SW480 (cell line): ENCODE measurements around the gene ATXN2.

Experiments
- DNase-seq: peaks from one replicate; pipeline ENCODE4 v3.0.0-alpha.2; 2016; ENCODE audit warnings: low spot score

Gene ATXN2

GRCh38 chr12:111418594-111418880, 180.6 kb downstream of the ATXN2 start:
- no peak for DNase-seq

DNA sequence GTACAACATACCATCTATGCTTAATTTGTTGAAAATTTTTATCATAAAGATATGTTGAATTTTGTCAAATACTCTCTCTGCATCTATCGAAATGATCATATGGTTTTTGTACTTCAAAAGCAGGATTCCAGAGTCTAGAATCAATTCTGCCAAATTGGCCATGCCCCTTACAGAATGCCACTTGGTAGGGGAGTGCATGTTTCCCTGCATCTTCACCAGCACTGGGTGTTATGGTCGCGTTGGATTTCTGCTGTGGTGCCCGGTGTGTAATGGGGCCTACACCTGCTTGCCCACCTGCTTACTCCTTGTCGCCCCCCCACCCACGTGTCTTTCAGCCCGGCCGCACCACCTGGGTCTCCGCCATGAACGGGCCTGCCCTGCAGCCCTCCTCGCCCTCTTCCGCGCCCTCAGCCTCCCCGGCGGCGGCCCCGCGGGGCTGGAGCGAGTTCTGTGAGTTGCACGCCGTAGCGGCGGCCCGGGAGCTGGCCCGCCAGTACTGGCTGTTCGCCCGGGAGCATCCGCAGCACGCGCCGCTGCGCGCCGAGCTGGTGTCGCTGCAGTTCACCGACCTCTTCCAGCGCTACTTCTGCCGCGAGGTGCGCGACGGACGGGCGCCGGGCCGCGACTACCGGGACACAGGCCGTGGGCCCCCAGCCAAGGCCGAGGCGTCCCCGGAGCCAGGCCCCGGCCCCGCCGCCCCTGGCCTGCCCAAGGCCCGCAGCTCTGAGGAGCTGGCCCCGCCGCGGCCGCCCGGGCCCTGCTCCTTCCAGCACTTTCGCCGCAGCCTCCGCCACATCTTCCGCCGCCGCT, 181.1 kb downstream of the ATXN2 start:
- no peak for DNase-seq

DNA sequence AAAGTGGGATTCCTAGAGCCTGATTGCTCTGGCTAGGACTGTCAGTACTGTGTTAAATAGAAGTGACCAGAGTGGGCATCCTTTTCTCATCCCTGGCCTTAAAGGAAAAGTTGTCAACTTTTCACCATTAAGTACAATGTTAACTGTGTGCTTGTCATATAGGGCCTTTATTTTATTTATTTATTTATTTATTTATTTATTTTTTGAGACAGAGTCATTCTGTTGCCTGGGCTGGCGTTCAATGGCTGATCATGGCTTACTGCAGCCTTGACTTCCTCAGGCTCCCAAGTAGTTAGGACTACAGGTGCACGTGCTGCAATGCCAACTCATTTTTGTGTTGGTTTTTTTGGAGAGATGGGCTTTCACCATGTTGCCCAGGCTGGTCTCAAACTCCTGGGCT, 181.8 kb downstream of the ATXN2 start:
- DNase-seq = no peak

- no peak for DNase-seq
Observed at GRCh38 chr12:111414711-111415252, 184.3 kb downstream of the ATXN2 start.

- peak; percentile 76 for DNase-seq
Observed at GRCh38 chr12:111413442-111414086, 185.6 kb downstream of the ATXN2 start.

- no peak for DNase-seq
Observed at GRCh38 chr12:111412830-111413441, 186.2 kb downstream of the ATXN2 start.

DNA sequence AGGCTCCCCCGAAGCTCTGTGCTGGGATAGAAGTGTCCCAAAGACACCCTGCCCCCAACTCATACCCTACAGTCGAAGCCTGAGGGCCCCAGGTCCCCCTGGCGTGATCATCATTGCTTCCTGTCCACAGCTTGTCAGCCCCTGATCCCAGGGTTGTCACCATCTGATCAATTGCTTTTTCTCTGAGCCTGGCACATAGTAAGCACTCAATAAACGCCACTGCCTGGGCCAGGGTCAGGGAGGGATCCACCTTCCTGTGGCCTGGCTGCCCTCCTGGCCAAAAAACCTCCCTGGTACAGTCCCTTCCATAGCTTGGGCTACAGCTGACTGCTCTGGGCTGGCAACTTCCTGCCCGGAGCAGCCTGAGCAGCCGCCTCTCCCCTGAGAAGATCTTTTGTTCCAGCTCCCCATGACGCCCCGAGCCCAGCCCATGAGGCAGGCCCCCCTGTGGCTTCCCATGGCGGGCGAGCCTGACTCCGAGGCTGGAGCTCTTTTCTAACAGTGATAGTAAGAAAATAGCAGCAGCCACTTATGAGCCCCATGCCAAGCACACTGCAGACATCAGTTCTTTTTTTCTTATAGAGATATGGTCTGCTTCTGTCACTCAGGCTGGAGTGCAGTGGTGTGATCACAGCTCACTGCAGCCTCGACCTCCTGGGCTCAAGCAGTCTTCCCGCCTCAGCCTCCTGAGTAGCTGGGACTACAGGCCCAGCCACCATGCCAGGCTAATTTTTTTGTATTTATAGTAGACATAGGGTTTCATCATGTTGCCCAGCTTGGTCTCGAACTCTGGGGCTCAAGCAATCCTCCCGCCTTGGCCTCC, 186.9 kb downstream of the ATXN2 start:
- no peak for DNase-seq

DNA sequence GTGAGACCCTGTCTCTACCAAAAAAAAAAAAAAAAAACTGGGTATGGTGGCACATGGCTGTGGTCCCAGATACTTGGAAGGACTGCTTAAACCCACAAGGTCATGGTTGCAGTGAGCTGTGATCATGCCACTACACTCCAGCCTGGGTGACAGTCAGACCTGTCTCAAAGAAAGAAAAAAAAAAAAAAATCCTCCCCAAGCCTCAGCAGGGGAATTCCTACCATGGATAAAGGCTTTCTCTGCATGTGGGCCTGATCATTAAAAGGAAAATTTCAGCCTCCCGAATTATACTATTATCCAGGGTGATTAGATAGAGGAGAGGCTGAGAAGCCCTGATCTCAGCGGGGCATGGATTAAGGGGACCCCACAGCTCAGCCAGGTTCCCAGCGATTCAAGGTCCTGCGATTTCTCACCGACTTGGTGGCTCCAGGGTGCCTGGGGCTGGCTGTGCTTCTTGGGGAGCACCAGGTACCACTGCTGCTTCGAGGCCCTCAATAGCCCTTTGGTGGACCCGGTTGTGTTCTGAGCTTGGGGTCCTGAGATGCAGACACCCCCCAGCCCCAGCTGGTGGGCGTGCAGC, 187.8 kb downstream of the ATXN2 start:
- DNase-seq = no peak

- no peak for DNase-seq
Observed at GRCh38 chr12:111410431-111411184, 188.5 kb downstream of the ATXN2 start.

DNA sequence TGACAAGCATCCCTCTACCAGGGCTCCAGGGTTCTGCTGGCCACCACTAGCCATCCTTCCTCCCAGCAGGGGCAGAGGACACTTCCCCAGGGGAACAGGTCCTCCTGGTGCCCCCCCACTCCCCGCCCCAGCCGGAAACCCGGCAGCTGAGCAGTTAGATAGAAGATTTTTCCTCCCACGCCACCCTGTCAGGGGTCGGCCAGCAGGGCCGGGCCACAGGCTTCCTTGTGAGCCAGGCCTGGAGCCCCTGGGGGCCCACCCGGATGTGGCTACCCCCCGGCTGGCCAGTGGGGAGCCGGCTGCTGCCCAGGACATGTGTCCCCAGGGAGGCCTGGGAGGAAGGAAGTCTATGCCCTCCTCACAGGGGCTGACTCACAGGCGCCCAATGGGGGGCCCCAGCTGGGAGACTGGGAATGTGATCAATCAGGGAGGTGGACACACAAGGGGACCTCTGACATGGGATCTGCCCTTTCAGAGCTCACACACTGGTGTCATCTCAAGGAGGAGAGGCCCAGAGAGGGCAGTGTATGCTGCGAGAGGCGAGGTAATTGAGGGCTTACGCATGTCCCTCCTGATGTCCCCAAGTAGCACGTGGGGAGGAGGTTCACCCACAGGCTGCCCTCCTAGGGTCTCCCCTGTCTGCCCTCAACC, 189.2 kb downstream of the ATXN2 start:
- peak; percentile 35 for DNase-seq

GRCh38 chr12:111409403-111409779, 189.7 kb downstream of the ATXN2 start:
- no peak for DNase-seq

DNA sequence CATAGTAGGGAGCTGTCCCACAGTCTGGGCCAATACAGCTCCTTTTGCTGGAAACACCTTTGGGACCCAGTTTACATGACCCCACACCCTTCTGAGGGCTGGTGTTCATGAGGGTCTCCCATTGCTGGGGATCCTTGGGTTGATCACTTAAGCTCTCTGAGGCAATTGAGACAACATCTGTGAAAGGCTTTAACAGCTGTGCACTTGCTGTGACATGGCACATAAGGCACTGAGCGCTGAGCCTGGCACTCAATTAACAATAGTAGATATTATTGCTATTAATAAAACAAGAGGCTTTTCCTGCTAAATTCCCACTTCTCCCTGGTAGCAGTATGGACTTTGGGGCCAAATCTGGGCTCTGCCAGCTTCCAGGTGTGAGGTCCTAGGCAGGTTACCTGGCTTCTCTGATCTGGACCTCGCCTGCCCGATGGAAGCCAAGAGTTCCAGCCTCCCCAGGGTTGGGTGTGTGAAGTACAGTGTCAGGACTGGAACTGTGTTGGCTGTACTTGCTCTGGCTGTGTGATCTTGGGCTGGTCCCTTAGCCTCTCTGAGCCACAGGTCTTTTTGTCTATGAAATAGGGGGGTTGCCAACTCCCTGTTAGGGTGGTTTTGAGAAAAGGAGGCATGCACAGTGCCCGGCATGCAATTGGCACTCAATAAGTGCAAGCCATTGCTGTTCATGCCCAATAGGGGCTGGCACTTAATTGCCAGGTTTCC, 190.3 kb downstream of the ATXN2 start:
- no peak for DNase-seq

GRCh38 chr12:111408116-111408440, 191.0 kb downstream of the ATXN2 start:
- DNase-seq = no peak

GRCh38 chr12:111407377-111408115, 191.6 kb downstream of the ATXN2 start:
- DNase-seq = no peak

GRCh38 chr12:111406474-111407376, 192.4 kb downstream of the ATXN2 start:
- no peak for DNase-seq

GRCh38 chr12:111405859-111406473, 193.1 kb downstream of the ATXN2 start, which contains the start of gene SH2B3:
TSS of gene SH2B3 (plus strand) at chr12:111405923. CDS start at chr12:111418146, 12,223 bp downstream.
- no peak for DNase-seq

DNA sequence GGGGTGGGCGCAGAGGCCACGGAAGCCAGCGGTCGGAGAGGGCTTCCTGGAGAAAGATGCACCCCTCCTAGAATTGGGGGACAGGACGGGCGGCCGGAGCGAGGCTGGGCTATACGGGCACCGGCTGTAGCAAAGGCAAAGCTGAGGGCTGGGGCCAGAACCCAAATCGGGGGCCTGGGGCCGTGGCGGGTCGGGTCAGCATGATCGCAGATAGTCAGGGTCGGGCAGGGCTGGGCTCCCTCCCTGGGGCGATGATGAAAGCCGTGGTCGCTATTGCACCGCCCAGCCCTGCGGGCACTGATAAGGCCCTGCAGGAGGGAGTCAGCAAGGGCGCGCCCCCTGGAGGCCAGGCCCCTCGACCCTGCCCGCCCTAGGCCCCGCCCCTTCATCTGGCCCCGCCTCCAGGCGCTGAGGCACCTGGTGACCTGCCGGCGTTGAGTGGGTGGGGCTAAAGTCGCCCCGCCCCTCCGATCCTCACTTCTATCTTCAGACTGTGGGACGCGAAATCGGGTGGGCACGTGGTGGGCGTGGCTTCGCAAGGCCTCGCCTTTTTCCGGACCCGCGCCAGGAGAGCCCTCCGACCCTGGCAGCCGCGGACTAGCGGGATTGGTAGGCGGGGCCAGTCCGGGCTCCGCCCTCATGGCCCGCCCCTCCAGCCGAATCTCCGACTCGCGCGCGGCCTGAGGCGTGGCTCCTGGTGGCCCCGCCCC, 193.8 kb downstream of the ATXN2 start:
- peak; percentile 95 for DNase-seq
